WI38 (cell line): Measurements from ENCODE around the gene SDHB.

Source experiments
- H3K4me3 ChIP-seq: 2 replicates; pipeline ENCODE4 v1.5.1; 2011; ENCODE audit warnings: low read depth, mild to moderate bottlenecking, control low read depth, low read length
- CTCF ChIP-seq: IDR thresholded peaks from 2 replicates; pipeline ENCODE4 v1.5.1; 2012; ENCODE audit warnings: low read depth, mild to moderate bottlenecking, control low read depth, low read length

Gene SDHB

GRCh38 chr1:16989676-16990391 is 64.0 kb downstream of the SDHB start:
- no peak overlapping the region for H3K4me3 ChIP-seq
- TF ChIP-seq CTCF = no peak

- TF ChIP-seq CTCF = no peak
- H3K4me3 ChIP-seq = no peak overlapping the region
These were observed 65.6 kb downstream of the SDHB start for GRCh38 chr1:16988210-16988609.

- H3K4me3 ChIP-seq = no peak overlapping the region
- TF ChIP-seq CTCF = peak; percentile 48
These were observed 66.9 kb downstream of the SDHB start for GRCh38 chr1:16986962-16987361.

GRCh38 chr1:16986560-16986959 is 67.3 kb downstream of the SDHB start:
- H3K4me3 ChIP-seq = no peak overlapping the region
- no peak for TF ChIP-seq CTCF

GRCh38 chr1:16986113-16986512 is 67.7 kb downstream of the SDHB start:
- no peak overlapping the region for H3K4me3 ChIP-seq
- no peak for TF ChIP-seq CTCF

- no peak for TF ChIP-seq CTCF
- no peak overlapping the region for H3K4me3 ChIP-seq
These were observed 69.1 kb downstream of the SDHB start for GRCh38 chr1:16984717-16985116.

- H3K4me3 ChIP-seq = no peak overlapping the region
- no peak for TF ChIP-seq CTCF
These were observed 70.2 kb downstream of the SDHB start for GRCh38 chr1:16983649-16984048.
